PC-3 (cell line): ENCODE measurements around the gene PLEKHH1. TPM values are rescaled to one million over a fixed set of nuclear protein-coding genes. Genes with fewer than 3 reads are reported as not detected.

Experiments
- ATAC-seq: fragments of 200-7000 bp; cut with Tn5 transposase; 2 replicates; pipeline ENCODE4 v1.9.1; 2020; ENCODE audit warnings: mild to moderate bottlenecking, moderate library complexity
- BruUV-seq: library from RNA; stranded (reverse); fragments of 400-500 nt; replicated peaks from 2 replicates; lab custom pipeline; 2021; lab: Mats Ljungman, UMichigan
- CTCF ChIA-PET: fragments of 300-600 bp; sonication (Branson Sonifier 250); formaldehyde crosslinking; loops from one replicate; lab custom pipeline; 2022; ENCODE audit warnings: antibody characterized with exemption; lab: Charles Lee
- POLR2A ChIA-PET: fragments of 300-600 bp; sonication (Branson Sonifier 250); formaldehyde crosslinking; loops from one replicate; lab custom pipeline; 2022; ENCODE audit warnings: antibody characterized with exemption; ENCODE audit not compliant: unreplicated experiment; lab: Charles Lee
- DNase-seq: peaks from one replicate; pipeline ENCODE4 v3.0.0-alpha.2; 2015
- H2AFZ ChIP-seq: fragments of 300-600 bp; sonication (generic); 2 replicates; pipeline ENCODE4 v1.6.0; 2016; ENCODE audit warnings: antibody characterized with exemption, low read length
- H3F3A ChIP-seq: fragments of 300-600 bp; sonication (generic); one replicate; pipeline ENCODE4 v1.6.0; 2017; ENCODE audit warnings: antibody characterized with exemption, low read length, control low read depth, mild to moderate bottlenecking; ENCODE audit not compliant: unreplicated experiment
- H3K27ac ChIP-seq: fragments of 300-600 bp; sonication (generic); 2 replicates; pipeline ENCODE4 v1.5.1; 2016; ENCODE audit warnings: mild to moderate bottlenecking, low read length
- H3K27me3 ChIP-seq: fragments of 300-600 bp; sonication (generic); 2 replicates; pipeline ENCODE4 v1.6.1; 2016; ENCODE audit warnings: low read length, mixed read lengths
- H3K36me3 ChIP-seq: fragments of 300-600 bp; sonication (generic); 2 replicates; pipeline ENCODE4 v1.6.1; 2016; ENCODE audit warnings: low read depth, mixed run types, low read length, mixed read lengths
- H3K4me1 ChIP-seq: fragments of 300-600 bp; sonication (generic); 2 replicates; pipeline ENCODE4 v1.5.1; 2016; ENCODE audit warnings: low read length; ENCODE audit not compliant: insufficient read depth
- H3K4me2 ChIP-seq: fragments of 300-600 bp; sonication (generic); 2 replicates; pipeline ENCODE4 v1.6.0; 2016; ENCODE audit warnings: low read length
- H3K4me3 ChIP-seq: fragments of 300-600 bp; sonication (generic); 2 replicates; pipeline ENCODE4 v1.5.1; 2016; ENCODE audit warnings: mild to moderate bottlenecking, low read length, mixed read lengths
- H3K79me2 ChIP-seq: fragments of 300-600 bp; sonication (generic); 2 replicates; pipeline ENCODE4 v1.6.1; 2017; ENCODE audit warnings: low read length, mixed read lengths
- H3K9ac ChIP-seq: fragments of 300-600 bp; sonication (generic); 2 replicates; pipeline ENCODE4 v1.6.0; 2016; ENCODE audit warnings: mild to moderate bottlenecking, low read length
- H3K9me2 ChIP-seq: fragments of 300-600 bp; sonication (generic); replicated peaks from 2 replicates; pipeline ENCODE4 v1.6.1; 2016; ENCODE audit warnings: mixed run types, low read length, mixed read lengths
- H3K9me3 ChIP-seq: fragments of 300-600 bp; sonication (generic); 2 replicates; pipeline ENCODE4 v1.6.1; 2016; ENCODE audit warnings: low read length, mixed read lengths
- H4K20me1 ChIP-seq: fragments of 300-600 bp; sonication (generic); 2 replicates; pipeline ENCODE4 v1.6.1; 2016; ENCODE audit warnings: low read length, mixed read lengths
- CTCF ChIP-seq: fragments of 300-600 bp; sonication (generic); conservative IDR thresholded peaks from 2 replicates; pipeline ENCODE4 v1.5.1; 2017; ENCODE audit warnings: antibody characterized with exemption, low read depth, mild to moderate bottlenecking, low read length
- EZH2 ChIP-seq: fragments of 300-600 bp; sonication (generic); IDR thresholded peaks from one replicate; pipeline ENCODE4 v1.6.1; 2017; ENCODE audit warnings: antibody characterized with exemption, mild to moderate bottlenecking, low read length; ENCODE audit not compliant: unreplicated experiment
- EZH2phosphoT487 ChIP-seq: fragments of 300-600 bp; sonication (generic); IDR thresholded peaks from 2 replicates; pipeline ENCODE4 v1.6.1; 2018; ENCODE audit warnings: mild to moderate bottlenecking, antibody characterized with exemption, low read length, borderline replicate concordance
- intact Hi-C: fragments of 100-400 bp; cut with micrococcal nuclease; formaldehyde crosslinking; loops from 2 replicates; pipeline ENCODE4 v1.9.0; 2023
- total RNA-seq: library from RNA; depleted of rRNA; stranded (reverse); fragments of >200 nt; gene quantifications from 2 replicates; pipeline ENCODE4 v1.2.3, GENCODE V29; 2014

PLEKHH1 gene
- total RNA-seq, 1 experiment from 2014 or later, result 11.1 TPM

GRCh38 chr14:67619446-67620216 lies 86.5 kb downstream of the PLEKHH1 start, which contains the start of gene ARG2:
Gene ARG2, plus strand, starts transcription at chr14:67619920. Its CDS starts 58 bp downstream, at chr14:67619978.
- H3K79me2 ChIP-seq, result no peaks in the 10 kb centered on the region
- ATAC-seq, result peak; percentile 84
- H3K4me1 ChIP-seq, result peaks cover 31% of the 10 kb centered on the region
- peak; percentile 32; the same call in 1 of the 2 replicates for TF ChIP-seq CTCF
- TF ChIP-seq EZH2, result no peak
- no peaks in the 10 kb centered on the region for H3K36me3 ChIP-seq
- H3K9me2 ChIP-seq, result no peaks in the 10 kb centered on the region
- DNase-seq, result peak; percentile 95
- peak within 1 kb of the TSS; percentile 98 for H3K4me2 ChIP-seq
- H2AFZ ChIP-seq, result peak within 1 kb of the TSS; percentile 96
- H3K4me3 ChIP-seq, result peak within 1 kb of the TSS; percentile 77
- no TSS peak for BruUV-seq
- H3K27me3 ChIP-seq, result no peaks in the 10 kb centered on the region
- H4K20me1 ChIP-seq, result no peaks in the 10 kb centered on the region
- H3K27ac ChIP-seq, result no peak within 1 kb of the TSS
- H3K9me3 ChIP-seq, result no peaks in the 10 kb centered on the region
- intact Hi-C loops, result loop anchor here (1.0 kb wide), 2 partner anchors 20 to 76 kb away; partner anchors contain the start of gene RDH11
- POLR2A ChIA-PET, result interaction anchor here (0.6 to 0.8 kb wide), 2 partner anchors 19 to 83 kb away, joined by 3 to 4 read pairs; partner anchors contain the start of gene PIGH
- H3K9ac ChIP-seq, result 0 out of 2 replicates have a peak within 1 kb of the TSS, but pooled peaks have one; percentile 5
- CTCF ChIA-PET, result interaction anchor here (0.6 to 3.0 kb wide), 13 partner anchors 12 to 93 kb away, joined by 3 to 70 read pairs (median 7); partner anchors contain the start of genes PIGH and RDH11
- no peaks in the 10 kb centered on the region for H3F3A ChIP-seq

GRCh38 chr14:67620217-67620785 lies 87.2 kb downstream of the PLEKHH1 start:
- POLR2A ChIA-PET, result no interaction called here
- ATAC-seq (peak; percentile 2), DNase-seq (peak; percentile 36)
- H2AFZ ChIP-seq, result peak overlapping the region; percentile 96
- CTCF ChIA-PET, result interaction anchor here (0.7 to 3.0 kb wide), 6 partner anchors 37 to 93 kb away, joined by 3 to 70 read pairs (median 6); no protein-coding TSS in a partner anchor
- H3K36me3 ChIP-seq, result no peaks in the 10 kb centered on the region
- intact Hi-C loops, result no loop called here
- TF ChIP-seq EZH2 (no peak), CTCF (no peak), EZH2phosphoT487 (no peak)
- H3K27me3 ChIP-seq, result no peaks in the 10 kb centered on the region
- BruUV-seq, result TSS peak; percentile 41
- no peaks in the 10 kb centered on the region for H3K79me2 ChIP-seq
- H3K27ac ChIP-seq, result no peak overlapping the region
- H3K9me3 ChIP-seq, result no peaks in the 10 kb centered on the region
- H3K4me1 ChIP-seq, result peaks cover 31% of the 10 kb centered on the region
- H3F3A ChIP-seq, result no peaks in the 10 kb centered on the region
- H3K4me3 ChIP-seq, result peak overlapping the region; percentile 77
- no peaks in the 10 kb centered on the region for H4K20me1 ChIP-seq
- H3K9ac ChIP-seq, result no peak overlapping the region
- H3K4me2 ChIP-seq, result peak overlapping the region; percentile 98
- no peaks in the 10 kb centered on the region for H3K9me2 ChIP-seq
